HG03354 (cell line): ENCODE results near the gene CD47.

Experiments used
- ATAC-seq: cut with Tn5 transposase; IDR thresholded peaks from one replicate; pipeline ENCODE4 v1.9.1; 2021; ENCODE audit warnings: mild to moderate bottlenecking; ENCODE audit not compliant: unreplicated experiment, poor library complexity, severe bottlenecking

The CD47 gene

GRCh38 chr3:107994956-107995715 lies 95.7 kb downstream of the CD47 start:
- ATAC-seq, result no peak

- ATAC-seq, result no peak
These were observed 96.7 kb downstream of the CD47 start for GRCh38 chr3:107994181-107994580.

- no peak for ATAC-seq
These were observed 97.1 kb downstream of the CD47 start for GRCh38 chr3:107993771-107994170.
